ENCODE measurements around the gene FMO2.

The FMO2 gene

DNA sequence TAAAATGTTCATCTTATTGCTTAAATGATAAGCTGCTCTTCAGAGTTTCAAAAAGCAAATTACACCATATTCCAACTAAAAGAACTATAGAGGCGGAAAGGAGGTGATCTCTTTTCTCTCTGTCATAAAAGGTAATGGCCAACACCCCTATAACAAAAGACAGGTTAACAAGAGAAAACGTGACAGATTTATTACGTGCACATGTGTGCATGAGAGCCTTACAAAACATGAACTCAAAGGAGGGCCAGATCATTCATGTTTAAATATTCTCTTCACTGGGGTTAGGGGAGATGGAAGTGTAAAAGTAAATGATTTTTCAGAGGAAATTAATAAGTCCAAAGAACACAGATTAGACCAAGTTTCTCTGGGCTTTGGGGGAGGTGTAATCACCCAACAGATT, 26.5 kb upstream of the FMO2 start:
- no peak for DNase-seq (ENCODE audit: low read depth)
- H3K4me3 ChIP-seq (ENCODE audit: control insufficient read depth, low read depth, low read length): no peak overlapping the region
- TF ChIP-seq, protein P1, sequence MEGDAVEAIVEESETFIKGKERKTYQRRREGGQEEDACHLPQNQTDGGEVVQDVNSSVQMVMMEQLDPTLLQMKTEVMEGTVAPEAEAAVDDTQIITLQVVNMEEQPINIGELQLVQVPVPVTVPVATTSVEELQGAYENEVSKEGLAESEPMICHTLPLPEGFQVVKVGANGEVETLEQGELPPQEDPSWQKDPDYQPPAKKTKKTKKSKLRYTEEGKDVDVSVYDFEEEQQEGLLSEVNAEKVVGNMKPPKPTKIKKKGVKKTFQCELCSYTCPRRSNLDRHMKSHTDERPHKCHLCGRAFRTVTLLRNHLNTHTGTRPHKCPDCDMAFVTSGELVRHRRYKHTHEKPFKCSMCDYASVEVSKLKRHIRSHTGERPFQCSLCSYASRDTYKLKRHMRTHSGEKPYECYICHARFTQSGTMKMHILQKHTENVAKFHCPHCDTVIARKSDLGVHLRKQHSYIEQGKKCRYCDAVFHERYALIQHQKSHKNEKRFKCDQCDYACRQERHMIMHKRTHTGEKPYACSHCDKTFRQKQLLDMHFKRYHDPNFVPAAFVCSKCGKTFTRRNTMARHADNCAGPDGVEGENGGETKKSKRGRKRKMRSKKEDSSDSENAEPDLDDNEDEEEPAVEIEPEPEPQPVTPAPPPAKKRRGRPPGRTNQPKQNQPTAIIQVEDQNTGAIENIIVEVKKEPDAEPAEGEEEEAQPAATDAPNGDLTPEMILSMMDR (conservative IDR thresholded peaks at IDR 0.05; ENCODE audit: control insufficient read depth, insufficient read depth, low read depth, low read length): no peak

DNA sequence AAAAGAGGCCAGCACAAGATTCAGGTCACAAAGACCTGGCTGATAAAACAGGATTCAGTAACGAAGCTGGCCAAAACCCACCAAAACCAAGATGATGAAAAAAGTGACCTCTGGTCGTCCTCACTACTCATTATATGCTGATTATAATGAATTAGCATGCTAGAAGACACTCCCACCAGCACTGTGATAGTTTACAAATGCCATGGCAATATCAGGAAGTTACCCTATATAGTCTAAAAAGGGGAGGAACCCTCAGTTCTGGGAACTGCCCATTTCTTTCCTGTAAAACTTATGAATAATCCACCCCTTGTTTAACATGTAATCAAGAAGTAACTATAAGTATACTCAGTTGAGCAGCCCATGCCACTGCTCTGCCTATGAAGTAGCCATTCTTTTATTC, 26.0 kb upstream of the FMO2 start:
- TF ChIP-seq, protein P1 (conservative IDR thresholded peaks at IDR 0.05; ENCODE audit: control insufficient read depth, insufficient read depth, low read depth, low read length): no peak
- H3K4me3 ChIP-seq (ENCODE audit: control insufficient read depth, low read depth, low read length): no peak overlapping the region
- DNase-seq (ENCODE audit: low read depth): no peak

DNA sequence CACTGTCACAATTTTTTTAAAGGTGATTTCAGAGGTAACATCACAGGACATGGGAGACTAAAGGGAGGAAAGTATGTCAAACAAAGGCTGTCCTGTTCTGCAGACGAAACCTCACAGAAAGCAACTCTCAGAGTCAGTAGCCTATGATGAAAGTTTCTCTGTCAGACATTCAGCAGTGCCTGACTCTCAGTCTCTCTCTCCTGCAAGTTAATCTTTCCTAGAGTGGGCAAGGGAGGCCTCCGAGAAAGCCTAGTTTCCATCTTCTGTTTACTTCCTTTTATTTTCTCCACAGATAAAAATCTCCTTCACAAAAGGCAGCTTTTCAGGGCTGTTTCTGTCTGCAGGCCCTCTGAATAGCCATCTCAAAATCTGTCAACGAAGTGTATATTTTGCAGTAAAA, 24.9 kb upstream of the FMO2 start:
- no peak for DNase-seq (ENCODE audit: low read depth)
- no peak overlapping the region for H3K4me3 ChIP-seq (ENCODE audit: control insufficient read depth, low read depth, low read length)
- TF ChIP-seq, protein P1 (conservative IDR thresholded peaks at IDR 0.05; ENCODE audit: control insufficient read depth, insufficient read depth, low read depth, low read length): no peak

DNA sequence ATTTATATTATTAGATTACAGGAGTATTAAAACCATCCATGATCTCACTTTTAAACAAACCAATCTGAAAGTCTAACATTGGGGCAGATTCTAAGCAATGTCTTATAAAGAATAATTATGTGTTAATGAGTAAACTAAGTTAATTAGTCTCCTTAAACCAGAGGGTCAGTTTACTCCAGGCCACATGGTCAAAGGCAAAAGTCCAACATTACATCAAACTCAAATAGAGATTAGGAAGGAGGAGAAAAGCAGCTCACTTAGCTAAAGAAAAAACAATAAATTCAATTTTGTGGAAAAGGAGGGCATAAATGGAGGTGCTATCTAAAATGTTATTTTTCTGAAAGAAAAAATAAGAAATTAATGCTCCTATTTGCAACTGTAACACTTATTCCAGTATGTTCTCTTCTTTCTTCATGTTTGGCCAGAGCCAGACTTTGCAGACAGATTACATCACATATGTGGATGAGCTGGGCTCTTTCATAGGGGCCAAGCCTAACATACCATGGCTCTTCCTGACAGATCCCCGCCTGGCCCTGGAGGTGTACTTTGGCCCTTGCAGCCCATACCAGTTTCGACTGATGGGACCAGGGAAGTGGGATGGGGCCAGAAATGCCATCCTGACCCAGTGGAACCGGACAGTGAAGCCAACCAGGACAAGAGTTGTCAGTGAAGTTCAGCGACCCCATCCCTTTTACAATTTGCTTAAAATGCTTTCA, 24.3 kb upstream of the FMO2 start:
- no peak for DNase-seq (ENCODE audit: low read depth)
- no peak overlapping the region for H3K4me3 ChIP-seq (ENCODE audit: control insufficient read depth, low read depth, low read length)
- TF ChIP-seq, protein P1 (conservative IDR thresholded peaks at IDR 0.05; ENCODE audit: control insufficient read depth, insufficient read depth, low read depth, low read length): no peak

DNA sequence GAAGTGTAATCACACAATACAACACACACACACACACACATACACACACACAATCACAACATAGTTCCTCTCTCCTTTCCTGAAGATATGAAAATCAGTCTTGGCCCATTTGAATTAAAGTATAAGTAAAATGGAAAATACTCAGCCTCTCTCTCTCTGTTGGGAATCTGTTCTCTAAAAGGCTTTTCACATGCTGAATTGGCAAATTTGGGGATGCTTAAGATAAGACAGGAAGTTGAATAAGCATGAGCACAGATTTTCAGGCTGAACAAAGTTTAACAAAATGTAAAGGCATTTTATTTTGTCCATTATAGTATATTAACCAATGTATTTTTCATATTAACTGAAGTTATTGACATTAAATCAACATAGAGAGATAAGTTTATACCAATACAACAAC, 23.7 kb upstream of the FMO2 start:
- TF ChIP-seq, protein P1 (conservative IDR thresholded peaks at IDR 0.05; ENCODE audit: control insufficient read depth, insufficient read depth, low read depth, low read length): no peak
- no peak overlapping the region for H3K4me3 ChIP-seq (ENCODE audit: control insufficient read depth, low read depth, low read length)
- DNase-seq (ENCODE audit: low read depth): no peak

DNA sequence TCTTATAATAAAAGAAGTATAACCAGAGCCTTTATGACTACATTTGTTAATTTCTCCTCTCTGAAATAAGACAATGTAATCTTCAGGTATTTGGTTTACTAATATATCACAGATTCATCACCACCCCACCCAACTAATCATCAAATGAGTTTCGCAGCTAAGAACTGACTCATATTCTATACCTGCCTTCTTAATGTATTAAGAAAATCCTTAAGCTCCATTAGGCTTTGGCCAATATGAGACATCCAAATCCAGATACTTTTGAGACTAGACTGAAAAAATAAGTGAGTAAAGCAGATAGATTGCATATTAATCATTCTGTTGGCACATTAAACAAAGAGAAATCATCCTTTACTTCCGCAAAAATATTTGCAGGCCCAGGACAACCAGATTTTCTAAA, 18.7 kb upstream of the FMO2 start:
- DNase-seq (ENCODE audit: low read depth): no peak
- no peak overlapping the region for H3K4me3 ChIP-seq (ENCODE audit: control insufficient read depth, low read depth, low read length)
- TF ChIP-seq, protein P1 (conservative IDR thresholded peaks at IDR 0.05; ENCODE audit: control insufficient read depth, insufficient read depth, low read depth, low read length): no peak

DNA sequence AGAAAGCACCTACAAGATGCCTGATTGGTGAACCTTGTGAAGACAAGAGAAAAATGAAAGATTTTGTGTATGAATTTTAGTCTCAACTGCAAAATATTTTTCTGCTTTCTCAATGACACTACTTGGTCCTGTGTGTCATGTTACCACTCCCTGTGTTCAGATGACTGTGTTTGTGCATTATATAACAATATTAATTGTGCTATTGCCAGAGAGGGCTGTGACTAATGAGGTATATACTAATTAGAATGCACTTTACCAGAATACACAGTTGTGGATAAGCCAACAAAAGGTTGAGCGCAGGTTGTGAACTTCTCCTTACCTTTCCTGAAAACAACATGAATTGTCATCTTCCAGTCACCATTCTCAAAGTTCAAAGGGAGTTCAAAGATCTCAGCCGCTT, 17.3 kb upstream of the FMO2 start:
- no peak for DNase-seq (ENCODE audit: low read depth)
- no peak overlapping the region for H3K4me3 ChIP-seq (ENCODE audit: control insufficient read depth, low read depth, low read length)
- TF ChIP-seq, protein P1 (conservative IDR thresholded peaks at IDR 0.05; ENCODE audit: control insufficient read depth, insufficient read depth, low read depth, low read length): no peak
